GM23338 (cell line): ENCODE results near the gene STXBP5.

Experiments used
- EZH2 ChIP-seq: fragments of 200-600 bp; sonication (generic); IDR thresholded peaks from one replicate; pipeline ENCODE4 v1.8.0; 2017; ENCODE audit warnings: antibody characterized with exemption, mild to moderate bottlenecking, low read depth; ENCODE audit not compliant: unreplicated experiment
- EZH2phosphoT487 ChIP-seq: fragments of 200-600 bp; sonication (generic); IDR thresholded peaks from one replicate; pipeline ENCODE4 v1.8.1; 2018; ENCODE audit warnings: antibody characterized with exemption; ENCODE audit not compliant: unreplicated experiment
- POLR2AphosphoS5 ChIP-seq: IDR thresholded peaks from 2 replicates; pipeline ENCODE4 v1.6.1; 2016; ENCODE audit warnings: antibody characterized with exemption, low read depth
- STAT1 ChIP-seq: IDR thresholded peaks from one replicate; pipeline ENCODE4 v1.6.1; 2016; ENCODE audit warnings: antibody characterized with exemption; ENCODE audit not compliant: unreplicated experiment
- TF ChIP-seq, protein P1 (sequence below), 2 experiments: fragments of 200-600 bp in 1 of 2; sonication (generic) in 1 of 2; conservative IDR thresholded peaks; 2 replicates each; pipeline versions ENCODE4 v1.5.1 to v1.6.1; 2016 to 2017; ENCODE audit warnings: antibody characterized with exemption in 2 of 2, low read depth in 2 of 2, mild to moderate bottlenecking in 2 of 2, moderate library complexity in 1 of 2
- TF ChIP-seq, protein P2 (sequence below): IDR thresholded peaks from 2 replicates; pipeline ENCODE4 v1.6.1; 2016; ENCODE audit warnings: antibody characterized with exemption
- TF ChIP-seq, protein P3 (sequence below): IDR thresholded peaks from one replicate; pipeline ENCODE4 v1.6.1; 2018; ENCODE audit warnings: antibody characterized with exemption; ENCODE audit not compliant: unreplicated experiment

DNA sequence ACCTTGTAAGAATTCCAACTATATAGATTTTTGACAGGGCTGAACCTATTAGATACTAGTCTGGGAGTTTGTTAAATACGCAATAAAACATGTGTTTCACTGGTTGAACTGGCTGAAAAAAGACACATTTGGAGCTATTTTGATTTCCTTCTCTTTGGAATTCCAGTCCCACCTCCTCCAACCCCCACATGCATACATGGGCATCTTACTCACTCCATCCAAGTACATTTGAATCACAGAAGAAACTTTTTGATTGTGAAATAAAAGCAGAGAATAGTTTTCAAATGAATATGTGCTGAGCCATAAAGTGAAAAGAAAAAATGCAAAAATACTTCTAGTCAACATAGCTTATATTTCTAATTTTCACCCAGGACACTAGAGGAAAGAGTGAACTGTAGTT is 33.9 kb upstream of the STXBP5 start:
- TF ChIP-seq POLR2AphosphoS5: no peak
- TF ChIP-seq, protein P1, sequence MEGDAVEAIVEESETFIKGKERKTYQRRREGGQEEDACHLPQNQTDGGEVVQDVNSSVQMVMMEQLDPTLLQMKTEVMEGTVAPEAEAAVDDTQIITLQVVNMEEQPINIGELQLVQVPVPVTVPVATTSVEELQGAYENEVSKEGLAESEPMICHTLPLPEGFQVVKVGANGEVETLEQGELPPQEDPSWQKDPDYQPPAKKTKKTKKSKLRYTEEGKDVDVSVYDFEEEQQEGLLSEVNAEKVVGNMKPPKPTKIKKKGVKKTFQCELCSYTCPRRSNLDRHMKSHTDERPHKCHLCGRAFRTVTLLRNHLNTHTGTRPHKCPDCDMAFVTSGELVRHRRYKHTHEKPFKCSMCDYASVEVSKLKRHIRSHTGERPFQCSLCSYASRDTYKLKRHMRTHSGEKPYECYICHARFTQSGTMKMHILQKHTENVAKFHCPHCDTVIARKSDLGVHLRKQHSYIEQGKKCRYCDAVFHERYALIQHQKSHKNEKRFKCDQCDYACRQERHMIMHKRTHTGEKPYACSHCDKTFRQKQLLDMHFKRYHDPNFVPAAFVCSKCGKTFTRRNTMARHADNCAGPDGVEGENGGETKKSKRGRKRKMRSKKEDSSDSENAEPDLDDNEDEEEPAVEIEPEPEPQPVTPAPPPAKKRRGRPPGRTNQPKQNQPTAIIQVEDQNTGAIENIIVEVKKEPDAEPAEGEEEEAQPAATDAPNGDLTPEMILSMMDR (conservative IDR thresholded peaks at IDR 0.05; ENCODE audit: low read depth in 2 of 2): no peak
- TF ChIP-seq, protein P2, sequence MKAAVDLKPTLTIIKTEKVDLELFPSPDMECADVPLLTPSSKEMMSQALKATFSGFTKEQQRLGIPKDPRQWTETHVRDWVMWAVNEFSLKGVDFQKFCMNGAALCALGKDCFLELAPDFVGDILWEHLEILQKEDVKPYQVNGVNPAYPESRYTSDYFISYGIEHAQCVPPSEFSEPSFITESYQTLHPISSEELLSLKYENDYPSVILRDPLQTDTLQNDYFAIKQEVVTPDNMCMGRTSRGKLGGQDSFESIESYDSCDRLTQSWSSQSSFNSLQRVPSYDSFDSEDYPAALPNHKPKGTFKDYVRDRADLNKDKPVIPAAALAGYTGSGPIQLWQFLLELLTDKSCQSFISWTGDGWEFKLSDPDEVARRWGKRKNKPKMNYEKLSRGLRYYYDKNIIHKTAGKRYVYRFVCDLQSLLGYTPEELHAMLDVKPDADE: no peak
- no peak for TF ChIP-seq EZH2phosphoT487
- TF ChIP-seq EZH2: no peak
- no peak for TF ChIP-seq STAT1
- TF ChIP-seq, protein P3, sequence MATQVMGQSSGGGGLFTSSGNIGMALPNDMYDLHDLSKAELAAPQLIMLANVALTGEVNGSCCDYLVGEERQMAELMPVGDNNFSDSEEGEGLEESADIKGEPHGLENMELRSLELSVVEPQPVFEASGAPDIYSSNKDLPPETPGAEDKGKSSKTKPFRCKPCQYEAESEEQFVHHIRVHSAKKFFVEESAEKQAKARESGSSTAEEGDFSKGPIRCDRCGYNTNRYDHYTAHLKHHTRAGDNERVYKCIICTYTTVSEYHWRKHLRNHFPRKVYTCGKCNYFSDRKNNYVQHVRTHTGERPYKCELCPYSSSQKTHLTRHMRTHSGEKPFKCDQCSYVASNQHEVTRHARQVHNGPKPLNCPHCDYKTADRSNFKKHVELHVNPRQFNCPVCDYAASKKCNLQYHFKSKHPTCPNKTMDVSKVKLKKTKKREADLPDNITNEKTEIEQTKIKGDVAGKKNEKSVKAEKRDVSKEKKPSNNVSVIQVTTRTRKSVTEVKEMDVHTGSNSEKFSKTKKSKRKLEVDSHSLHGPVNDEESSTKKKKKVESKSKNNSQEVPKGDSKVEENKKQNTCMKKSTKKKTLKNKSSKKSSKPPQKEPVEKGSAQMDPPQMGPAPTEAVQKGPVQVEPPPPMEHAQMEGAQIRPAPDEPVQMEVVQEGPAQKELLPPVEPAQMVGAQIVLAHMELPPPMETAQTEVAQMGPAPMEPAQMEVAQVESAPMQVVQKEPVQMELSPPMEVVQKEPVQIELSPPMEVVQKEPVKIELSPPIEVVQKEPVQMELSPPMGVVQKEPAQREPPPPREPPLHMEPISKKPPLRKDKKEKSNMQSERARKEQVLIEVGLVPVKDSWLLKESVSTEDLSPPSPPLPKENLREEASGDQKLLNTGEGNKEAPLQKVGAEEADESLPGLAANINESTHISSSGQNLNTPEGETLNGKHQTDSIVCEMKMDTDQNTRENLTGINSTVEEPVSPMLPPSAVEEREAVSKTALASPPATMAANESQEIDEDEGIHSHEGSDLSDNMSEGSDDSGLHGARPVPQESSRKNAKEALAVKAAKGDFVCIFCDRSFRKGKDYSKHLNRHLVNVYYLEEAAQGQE: no peak
